Measurements from ENCODE around the gene XYLT2. TPM values are rescaled to one million over a fixed set of nuclear protein-coding genes. Genes with fewer than 3 reads are reported as not detected.

The XYLT2 gene
- total and polyA plus RNA-seq, 2 of the 13 experiments (the other 11 are each of a cell fraction or from before 2014, with no cell fraction given), result 17.0 to 22.1 TPM

- TF ChIP-seq ARID4A (CRISPR knock-in tag; IDR thresholded peaks at IDR 0.05; ENCODE audit: borderline replicate concordance) (peak; percentile 44; the same call in 1 of the 2 replicates), HMGXB3 (CRISPR knock-in tag; IDR thresholded peaks at IDR 0.05; ENCODE audit: borderline replicate concordance) (peak; percentile 55; the same call in 1 of the 2 replicates), THAP11 (CRISPR knock-in tag; IDR thresholded peaks at IDR 0.05) (no peak; the same call in 1 of the 2 replicates), FOXJ3 (CRISPR knock-in tag; IDR thresholded peaks at IDR 0.05; ENCODE audit: borderline replicate concordance) (no peak), U2AF1 (optimal IDR thresholded peaks at IDR 0.05; ENCODE audit: low read depth, low read length) (no peak), POGZ (CRISPR knock-in tag; IDR thresholded peaks at IDR 0.05) (0 out of 2 replicates have a peak, but pooled peaks have one; percentile 25), ZNF670 (CRISPR knock-in tag; IDR thresholded peaks at IDR 0.05; ENCODE audit: borderline replicate concordance) (peak; percentile 79; the same call in 1 of the 2 replicates), ZNF558 (CRISPR knock-in tag; IDR thresholded peaks at IDR 0.05; ENCODE audit: borderline replicate concordance) (0 out of 2 replicates have a peak, but pooled peaks have one; percentile 7), ZNF33A (CRISPR knock-in tag; IDR thresholded peaks at IDR 0.05; ENCODE audit: borderline replicate concordance) (0 out of 2 replicates have a peak, but pooled peaks have one; percentile 79), ZNF34 (CRISPR knock-in tag; IDR thresholded peaks at IDR 0.05; ENCODE audit: borderline replicate concordance) (no peak), KLF11 (CRISPR knock-in tag; IDR thresholded peaks at IDR 0.05) (0 out of 2 replicates have a peak, but pooled peaks have one; percentile 55), ZNF598 (CRISPR knock-in tag; IDR thresholded peaks at IDR 0.05; ENCODE audit: borderline replicate concordance) (no peak), ZNF546 (CRISPR knock-in tag; conservative IDR thresholded peaks at IDR 0.05) (no peak), RNF219 (CRISPR knock-in tag; IDR thresholded peaks at IDR 0.05) (no peak), ETS1 (CRISPR knock-in tag; IDR thresholded peaks at IDR 0.05) (no peak), NFE2L2 (IDR thresholded peaks at IDR 0.05; ENCODE audit: low read length) (no peak)
These were observed 589 bp downstream of the XYLT2 start (continued) for GRCh38 chr17:50346313-50347116.

All from HepG2 (cell line).